Naive thymus-derived CD4-positive, alpha-beta T cell (primary cell): ENCODE measurements around the gene JAM3. TPM values are rescaled to one million over a fixed set of nuclear protein-coding genes. Genes with fewer than 3 reads are reported as not detected.

Source experiments
- ATAC-seq: fragments of 150-1000 bp; cut with Tn5 transposase; 2 replicates; pipeline ENCODE4 v1.10.0; 2021; ENCODE audit warnings: mild to moderate bottlenecking, moderate library complexity
- CTCF ChIA-PET: fragments of 350-600 bp; sonication (Branson Sonifier 250); formaldehyde crosslinking; loops from one replicate; lab custom pipeline; 2021; ENCODE audit warnings: antibody characterized with exemption; lab: Charles Lee
- POLR2A ChIA-PET: fragments of 350-600 bp; sonication (Branson Sonifier 250); formaldehyde crosslinking; loops from one replicate; lab custom pipeline; 2021; ENCODE audit warnings: antibody characterized with exemption, inconsistent platforms; lab: Charles Lee
- DNase-seq, 9 donors: peaks; one replicate each; pipeline versions ENCODE4 v3.0.0 to v3.0.0-alpha.2; 2020 to 2022; ENCODE audit warnings: mixed read lengths in 1 of 9
- H3K27ac ChIP-seq: one replicate; pipeline ENCODE4 v1.7.0; 2013; ENCODE audit warnings: mild to moderate bottlenecking, low read depth, low read length, moderate library complexity
- H3K27me3 ChIP-seq, 2 donors: one replicate each; pipeline ENCODE4 v1.7.0; 2013; ENCODE audit warnings: low read length in 2 of 2, mild to moderate bottlenecking in 2 of 2, moderate library complexity in 2 of 2; ENCODE audit not compliant: control insufficient read depth in 2 of 2, insufficient read depth in 2 of 2
- H3K36me3 ChIP-seq, 3 experiments: 1 replicate in 2 of 3; 2 replicates in 1 of 3; pipeline ENCODE4 v1.7.0; 2013; ENCODE audit warnings: low read length in 3 of 3, mild to moderate bottlenecking in 3 of 3, moderate library complexity in 1 of 3; ENCODE audit not compliant: insufficient read depth in 3 of 3, control insufficient read depth in 2 of 3
- H3K4me1 ChIP-seq, 2 donors: one replicate each; pipeline ENCODE4 v1.7.0; 2013; ENCODE audit warnings: low read length in 2 of 2, mild to moderate bottlenecking in 2 of 2, moderate library complexity in 1 of 2; ENCODE audit not compliant: control insufficient read depth in 2 of 2, insufficient read depth in 2 of 2
- H3K4me3 ChIP-seq: 2 replicates; pipeline ENCODE4 v1.7.0; 2013; ENCODE audit warnings: mild to moderate bottlenecking, low read length
- H3K9me3 ChIP-seq, 3 experiments: 1 replicate in 2 of 3; 2 replicates in 1 of 3; pipeline ENCODE4 v1.7.0; 2013; ENCODE audit warnings: low read length in 3 of 3; ENCODE audit not compliant: control insufficient read depth in 2 of 3
- H3K27ac Mint-ChIP-seq, 9 donors: one replicate each; pipeline ENCODE4 v1.8.0; 2020 to 2022; ENCODE audit warnings: mixed read lengths in 9 of 9, mild to moderate bottlenecking in 8 of 9, moderate library complexity in 5 of 9, inconsistent platforms in 2 of 9
- H3K27me3 Mint-ChIP-seq, 5 donors: one replicate each; pipeline ENCODE4 v1.8.0; 2021 to 2022; ENCODE audit warnings: mixed read lengths in 5 of 5, mild to moderate bottlenecking in 1 of 5
- H3K36me3 Mint-ChIP-seq, 5 donors: one replicate each; pipeline ENCODE4 v1.8.0; 2020 to 2022; ENCODE audit warnings: mixed read lengths in 5 of 5, mild to moderate bottlenecking in 3 of 5, inconsistent platforms in 1 of 5
- H3K4me1 Mint-ChIP-seq, 7 donors: one replicate each; pipeline ENCODE4 v1.8.0; 2020 to 2022; ENCODE audit warnings: mixed read lengths in 7 of 7, mild to moderate bottlenecking in 3 of 7, inconsistent platforms in 1 of 7
- H3K4me3 Mint-ChIP-seq, 10 donors: one replicate each; pipeline ENCODE4 v1.8.0; 2020 to 2022; ENCODE audit warnings: mild to moderate bottlenecking in 10 of 10, mixed read lengths in 10 of 10, moderate library complexity in 6 of 10, inconsistent platforms in 2 of 10
- H3K9me3 Mint-ChIP-seq, 11 donors: one replicate each; pipeline ENCODE4 v1.8.0; 2020 to 2022; ENCODE audit warnings: mixed read lengths in 11 of 11, mild to moderate bottlenecking in 4 of 11, inconsistent platforms in 1 of 11, moderate library complexity in 1 of 11
- intact Hi-C, 2 donors: fragments of 100-400 bp; cut with micrococcal nuclease; formaldehyde crosslinking; loops; one replicate each; pipeline ENCODE4 v1.15.1; 2023
- polyA plus RNA-seq, 2 donors: library from polyadenylated mRNA; unstranded; fragments of 300-500 nt; fragmentation: Illumina TruSeq; gene quantifications; one replicate each; pipeline ENCODE4 v1.2.3, GENCODE V29; 2021
- total RNA-seq, 6 experiments: library from RNA in 5 of 6; stranded (reverse) in 5 of 6; gene quantifications; 1 replicate in 5 of 6; 2 replicates in 1 of 6; pipeline ENCODE4 v1.2.3 and lab custom pipeline; 2021 to 2026

Gene JAM3
- total and polyA plus RNA-seq, 7 experiments from 2014 or later = 4.8 to 8.2 (median 6.0) TPM

- ChIA-PET CTCF (interaction anchor here (1.0 kb wide), 1 partner anchor 10 kb away, joined by 3 read pairs; no protein-coding TSS in a partner anchor), POLR2A (no interaction called here)
- Mint-ChIP-seq H3K27me3 (peaks cover 22 to 43% (median 32%) of the 10 kb centered on the region in 5 donors), H3K9me3 (peaks cover 0 to 2% (median 0%) of the 10 kb centered on the region in 11 donors), H3K4me1 (peaks cover 2 to 18% (median 11%) of the 10 kb centered on the region in 7 donors), H3K36me3 (peaks cover 3 to 31% (median 9%) of the 10 kb centered on the region in 5 donors), H3K27ac (no peak overlapping the region), H3K4me3 (no peak overlapping the region)
- no peaks in the 10 kb centered on the region for H3K27me3 ChIP-seq
- no peak for ATAC-seq
- intact Hi-C loops = no loop called here
- H3K36me3 ChIP-seq = no peaks in the 10 kb centered on the region
- H3K4me3 ChIP-seq = no peak overlapping the region
- H3K9me3 ChIP-seq = no peaks in the 10 kb centered on the region
- no peak for DNase-seq
- H3K4me1 ChIP-seq = no peaks in the 10 kb centered on the region
- H3K27ac ChIP-seq = no peak overlapping the region
Observed at GRCh38 chr11:134120143-134120850, 51.4 kb downstream of the JAM3 start.

- no peak for DNase-seq
- CTCF ChIA-PET = no interaction called here
- H3K36me3 Mint-ChIP-seq = peaks cover 3 to 31% (median 9%) of the 10 kb centered on the region in 5 donors
Observed at GRCh38 chr11:134120921-134121526, 52.2 kb downstream of the JAM3 start.

GRCh38 chr11:134124660-134125451 lies 56.0 kb downstream of the JAM3 start:
- peak overlapping the region; percentile 26 to 69 (median 46) for H3K4me3 Mint-ChIP-seq
- intact Hi-C loops = no loop called here
- DNase-seq (peak in 3 of 9 donors; percentile 8 to 15 (median 11)), ATAC-seq (peak; percentile 24)
- no peak overlapping the region for H3K4me3 ChIP-seq
- H3K4me1 ChIP-seq = no peaks in the 10 kb centered on the region
- peaks cover 0 to 3% (median 0%) of the 10 kb centered on the region in 11 donors for H3K9me3 Mint-ChIP-seq
- H3K36me3 Mint-ChIP-seq = peaks cover 3 to 32% (median 15%) of the 10 kb centered on the region in 5 donors
- no peaks in the 10 kb centered on the region for H3K27me3 ChIP-seq
- ChIA-PET POLR2A (no interaction called here), CTCF (no interaction called here)
- no peaks in the 10 kb centered on the region for H3K9me3 ChIP-seq
- H3K27ac ChIP-seq = no peak overlapping the region
- H3K27ac Mint-ChIP-seq = no peak overlapping the region
- peaks cover 28 to 49% (median 48%) of the 10 kb centered on the region in 5 donors for H3K27me3 Mint-ChIP-seq
- peaks cover 4 to 19% (median 17%) of the 10 kb centered on the region in 7 donors for H3K4me1 Mint-ChIP-seq
- H3K36me3 ChIP-seq = no peaks in the 10 kb centered on the region

More at GRCh38 chr11:134120921-134121526, 52.2 kb downstream of the JAM3 start:
- peaks cover 28 to 50% (median 38%) of the 10 kb centered on the region in 5 donors for H3K27me3 Mint-ChIP-seq
- H3K4me1 ChIP-seq = no peaks in the 10 kb centered on the region
- intact Hi-C loops = no loop called here
- peaks cover 0 to 2% (median 0%) of the 10 kb centered on the region in 11 donors for H3K9me3 Mint-ChIP-seq
- no peak overlapping the region for H3K4me3 Mint-ChIP-seq
- peaks cover 2 to 23% (median 16%) of the 10 kb centered on the region in 7 donors for H3K4me1 Mint-ChIP-seq
- no peak overlapping the region for H3K4me3 ChIP-seq
- no peak overlapping the region for H3K27ac Mint-ChIP-seq
- H3K9me3 ChIP-seq = no peaks in the 10 kb centered on the region
- POLR2A ChIA-PET = no interaction called here
- no peaks in the 10 kb centered on the region for H3K27me3 ChIP-seq
- H3K27ac ChIP-seq = no peak overlapping the region
- ATAC-seq = no peak
- no peaks in the 10 kb centered on the region for H3K36me3 ChIP-seq

GRCh38 chr11:134125507-134125906 lies 56.6 kb downstream of the JAM3 start:
- POLR2A ChIA-PET = no interaction called here
- no peak overlapping the region for H3K27ac Mint-ChIP-seq
- H3K4me3 Mint-ChIP-seq = peak overlapping the region in 4 of 10 donors; percentile 30 to 62 (median 54)
- no peak overlapping the region for H3K4me3 ChIP-seq
- H3K27ac ChIP-seq = no peak overlapping the region
- DNase-seq (no peak), ATAC-seq (no peak)
- CTCF ChIA-PET = no interaction called here
- peaks cover 3 to 32% (median 15%) of the 10 kb centered on the region in 5 donors for H3K36me3 Mint-ChIP-seq
- intact Hi-C loops = no loop called here
- H3K9me3 ChIP-seq = no peaks in the 10 kb centered on the region
- H3K36me3 ChIP-seq = no peaks in the 10 kb centered on the region
- H3K9me3 Mint-ChIP-seq = peaks cover 0 to 7% (median 0%) of the 10 kb centered on the region in 11 donors
- peaks cover 28 to 49% (median 48%) of the 10 kb centered on the region in 5 donors for H3K27me3 Mint-ChIP-seq
- no peaks in the 10 kb centered on the region for H3K4me1 ChIP-seq
- H3K27me3 ChIP-seq = no peaks in the 10 kb centered on the region
- H3K4me1 Mint-ChIP-seq = peaks cover 4 to 19% (median 17%) of the 10 kb centered on the region in 7 donors

GRCh38 chr11:134126217-134126822 lies 57.4 kb downstream of the JAM3 start:
- H3K9me3 ChIP-seq = peaks cover 0 to 5% (median 0%) of the 10 kb centered on the region in 3 experiments
- no peak overlapping the region for H3K27ac ChIP-seq
- intact Hi-C loops = no loop called here
- Mint-ChIP-seq H3K27me3 (peaks cover 28 to 48% (median 45%) of the 10 kb centered on the region in 5 donors), H3K36me3 (peaks cover 3 to 27% (median 17%) of the 10 kb centered on the region in 5 donors), H3K27ac (no peak overlapping the region), H3K4me1 (peaks cover 4 to 19% (median 17%) of the 10 kb centered on the region in 7 donors), H3K9me3 (peaks cover 0 to 15% (median 5%) of the 10 kb centered on the region in 11 donors), H3K4me3 (no peak overlapping the region)
- ATAC-seq = no peak
- no peak overlapping the region for H3K4me3 ChIP-seq
- no peaks in the 10 kb centered on the region for H3K36me3 ChIP-seq
- no peak for DNase-seq
- no peaks in the 10 kb centered on the region for H3K4me1 ChIP-seq
- H3K27me3 ChIP-seq = no peaks in the 10 kb centered on the region
- CTCF ChIA-PET = no interaction called here
- POLR2A ChIA-PET = no interaction called here

- Histone ChIP-seq H3K4me3 (no peak overlapping the region), H3K9me3 (peaks cover 0 to 14% (median 0%) of the 10 kb centered on the region in 3 experiments), H3K36me3 (no peaks in the 10 kb centered on the region), H3K27ac (no peak overlapping the region), H3K4me1 (no peaks in the 10 kb centered on the region), H3K27me3 (no peaks in the 10 kb centered on the region)
- Mint-ChIP-seq H3K4me1 (peaks cover 0 to 2% (median 0%) of the 10 kb centered on the region in 7 donors), H3K36me3 (peaks cover 8 to 33% (median 11%) of the 10 kb centered on the region in 5 donors), H3K9me3 (peaks cover 8 to 40% (median 17%) of the 10 kb centered on the region in 11 donors), H3K4me3 (no peak overlapping the region), H3K27ac (no peak overlapping the region), H3K27me3 (peaks cover 0 to 5% (median 0%) of the 10 kb centered on the region in 5 donors)
- intact Hi-C loops = no loop called here
- ATAC-seq (no peak), DNase-seq (no peak)
- POLR2A ChIA-PET = no interaction called here
- CTCF ChIA-PET = no interaction called here
Observed at GRCh38 chr11:134131628-134132244, 62.9 kb downstream of the JAM3 start.
